WERI-Rb-1 (cell line): Measurements from ENCODE around the gene PEF1.

ENCODE experiments used
- DNase-seq: peaks from one replicate; pipeline ENCODE4 v3.0.0-alpha.2; 2020
- H3K27ac ChIP-seq: fragments of 250-450 bp; sonication (Bioruptor Pico); 2 replicates; pipeline ENCODE4 v1.5.1; 2020; ENCODE audit warnings: mild to moderate bottlenecking, moderate library complexity
- H3K27me3 ChIP-seq: fragments of 250-450 bp; sonication (Bioruptor Pico); 2 replicates; pipeline ENCODE4 v1.5.1; 2021; ENCODE audit warnings: mild to moderate bottlenecking, low read depth, moderate library complexity; ENCODE audit not compliant: insufficient read depth, severe bottlenecking
- H3K36me3 ChIP-seq: fragments of 250-450 bp; sonication (Bioruptor Pico); 2 replicates; pipeline ENCODE4 v1.5.1; 2020; ENCODE audit warnings: mild to moderate bottlenecking, moderate library complexity
- H3K4me3 ChIP-seq: 2 replicates; pipeline ENCODE4 v1.5.1; 2011; ENCODE audit warnings: low read depth, mild to moderate bottlenecking, control low read depth, low read length
- H3K9me3 ChIP-seq: fragments of 250-450 bp; sonication (Bioruptor Pico); 2 replicates; pipeline ENCODE4 v1.5.1; 2021; ENCODE audit warnings: mild to moderate bottlenecking, moderate library complexity; ENCODE audit not compliant: severe bottlenecking
- CTCF ChIP-seq: IDR thresholded peaks from 2 replicates; pipeline ENCODE4 v1.5.1; 2011; ENCODE audit warnings: low read depth, mild to moderate bottlenecking, control low read depth, inconsistent platforms, low read length

The PEF1 gene

GRCh38 chr1:31623365-31623764 is 21.3 kb downstream of the PEF1 start:
- TF ChIP-seq CTCF: no peak

GRCh38 chr1:31621847-31622730 is 22.6 kb downstream of the PEF1 start:
- no peak overlapping the region for H3K27ac ChIP-seq
- TF ChIP-seq CTCF: no peak
- H3K4me3 ChIP-seq: no peak overlapping the region
- peaks cover 2% of the 10 kb centered on the region for H3K27me3 ChIP-seq
- H3K9me3 ChIP-seq: no peaks in the 10 kb centered on the region
- no peaks in the 10 kb centered on the region for H3K36me3 ChIP-seq
- no peak for DNase-seq

More at GRCh38 chr1:31623365-31623764, 21.3 kb downstream of the PEF1 start:
- Histone ChIP-seq H3K4me3 (no peak overlapping the region), H3K9me3 (no peaks in the 10 kb centered on the region), H3K27me3 (no peaks in the 10 kb centered on the region), H3K27ac (no peak overlapping the region), H3K36me3 (peaks cover 2% of the 10 kb centered on the region)
- no peak for DNase-seq

- Histone ChIP-seq H3K36me3 (no peaks in the 10 kb centered on the region), H3K9me3 (no peaks in the 10 kb centered on the region), H3K27ac (no peak overlapping the region), H3K27me3 (peaks cover 5% of the 10 kb centered on the region), H3K4me3 (no peak overlapping the region)
- TF ChIP-seq CTCF: no peak
- DNase-seq: no peak
Measured at GRCh38 chr1:31621498-31621820, 23.2 kb downstream of the PEF1 start.

- no peak for DNase-seq
- H3K27me3 ChIP-seq: peaks cover 5% of the 10 kb centered on the region
- no peaks in the 10 kb centered on the region for H3K9me3 ChIP-seq
- no peak overlapping the region for H3K27ac ChIP-seq
- H3K36me3 ChIP-seq: no peaks in the 10 kb centered on the region
- H3K4me3 ChIP-seq: no peak overlapping the region
- TF ChIP-seq CTCF: no peak
Measured at GRCh38 chr1:31620631-31621497, 23.8 kb downstream of the PEF1 start.

- no peaks in the 10 kb centered on the region for H3K9me3 ChIP-seq
- no peak overlapping the region for H3K27ac ChIP-seq
- DNase-seq: peak; percentile 29
- H3K36me3 ChIP-seq: no peaks in the 10 kb centered on the region
- peaks cover 5% of the 10 kb centered on the region for H3K27me3 ChIP-seq
- H3K4me3 ChIP-seq: no peak overlapping the region
- TF ChIP-seq CTCF: no peak
Measured at GRCh38 chr1:31618916-31619846, 25.5 kb downstream of the PEF1 start.
